GM18907 (cell line): ENCODE results near the gene C1orf87.

ENCODE experiments used
- ATAC-seq: cut with Tn5 transposase; IDR thresholded peaks from one replicate; pipeline ENCODE4 v1.9.1; 2021; ENCODE audit warnings: mild to moderate bottlenecking, moderate library complexity; ENCODE audit not compliant: unreplicated experiment

Gene C1orf87, protein sequence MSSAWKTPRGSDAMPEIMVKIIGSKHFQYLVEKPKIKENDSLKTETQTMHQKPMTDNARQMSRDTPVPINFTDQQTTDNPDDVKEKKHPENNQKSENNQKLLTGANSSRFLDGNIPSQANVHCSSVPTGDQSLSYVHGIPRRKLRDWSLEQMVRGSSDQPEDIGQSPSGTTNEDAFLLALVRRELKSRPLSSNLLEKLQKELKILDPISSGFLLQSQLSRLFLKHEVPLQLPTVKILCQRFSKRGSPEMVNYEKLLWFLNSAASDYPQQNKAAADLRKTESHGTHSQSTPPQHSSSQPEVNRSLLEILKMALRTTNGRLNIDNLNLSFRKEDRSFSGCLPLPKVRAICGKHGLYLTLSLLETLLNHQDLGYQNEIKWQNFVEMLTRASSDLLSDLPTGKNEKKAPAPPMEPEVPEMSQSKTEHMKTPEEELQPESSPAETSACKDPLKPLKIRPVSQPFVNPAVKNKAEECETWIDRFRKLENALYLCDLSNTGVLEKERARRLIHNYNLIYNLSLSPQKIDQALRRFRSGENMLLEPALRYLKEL

DNA sequence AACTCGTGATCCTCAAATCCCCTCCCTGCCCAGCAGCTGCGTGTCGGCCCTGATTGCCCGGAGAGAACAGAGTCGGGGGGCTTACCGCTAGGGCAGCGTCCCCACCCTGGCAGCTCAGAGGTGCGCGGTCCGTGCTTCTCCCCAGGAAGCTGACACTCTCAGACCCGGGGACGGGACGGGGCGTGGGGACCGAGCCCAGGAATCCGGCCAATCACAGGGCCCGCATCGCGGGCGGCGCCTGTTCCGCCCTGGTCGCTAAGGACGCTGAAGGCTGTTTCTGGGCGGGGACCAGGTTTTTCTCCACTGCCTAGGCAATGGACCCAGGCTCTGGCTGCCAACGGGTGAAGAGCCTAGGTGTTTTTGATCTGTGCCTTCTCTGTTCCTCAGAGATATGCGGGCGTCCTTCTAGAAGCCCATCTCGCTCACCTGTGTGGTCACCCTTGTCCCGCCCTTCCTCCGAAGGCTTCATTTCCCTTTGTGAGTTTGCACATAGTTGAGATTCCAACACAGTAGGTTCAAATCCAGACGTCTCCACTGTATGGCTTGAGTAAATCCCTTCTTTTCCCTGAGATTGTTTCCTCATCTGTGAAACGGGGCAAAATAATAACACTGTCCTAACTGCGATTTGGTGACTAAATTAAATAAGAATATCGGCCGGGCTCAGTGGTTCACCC is at the start of gene C1orf87:
Gene C1orf87 (minus strand): TSS at position 166 of the 674 bp plus-strand sequence. CDS start 1,127 bp downstream, outside the sequence.
- ATAC-seq, result no peak

DNA sequence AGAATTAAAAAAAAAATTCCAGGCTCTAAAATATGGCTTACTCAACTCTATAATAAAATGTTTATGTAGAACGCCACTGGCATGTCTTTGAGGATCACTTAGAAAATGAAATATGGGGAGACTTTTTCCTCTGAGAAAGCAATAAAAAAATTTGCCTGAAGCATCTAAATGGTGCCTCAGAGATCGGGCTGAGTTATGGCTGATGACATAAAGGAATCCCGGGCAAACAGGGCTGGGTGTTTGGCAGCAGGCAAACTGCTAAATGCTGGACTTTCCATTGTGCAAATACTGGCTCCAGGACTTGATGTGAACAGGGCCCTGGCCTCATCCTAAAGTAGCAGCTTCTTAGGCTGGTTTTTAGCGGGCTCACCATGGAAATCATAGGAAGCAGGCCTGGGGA is 44.5 kb upstream of the C1orf87 start:
- no peak for ATAC-seq

DNA sequence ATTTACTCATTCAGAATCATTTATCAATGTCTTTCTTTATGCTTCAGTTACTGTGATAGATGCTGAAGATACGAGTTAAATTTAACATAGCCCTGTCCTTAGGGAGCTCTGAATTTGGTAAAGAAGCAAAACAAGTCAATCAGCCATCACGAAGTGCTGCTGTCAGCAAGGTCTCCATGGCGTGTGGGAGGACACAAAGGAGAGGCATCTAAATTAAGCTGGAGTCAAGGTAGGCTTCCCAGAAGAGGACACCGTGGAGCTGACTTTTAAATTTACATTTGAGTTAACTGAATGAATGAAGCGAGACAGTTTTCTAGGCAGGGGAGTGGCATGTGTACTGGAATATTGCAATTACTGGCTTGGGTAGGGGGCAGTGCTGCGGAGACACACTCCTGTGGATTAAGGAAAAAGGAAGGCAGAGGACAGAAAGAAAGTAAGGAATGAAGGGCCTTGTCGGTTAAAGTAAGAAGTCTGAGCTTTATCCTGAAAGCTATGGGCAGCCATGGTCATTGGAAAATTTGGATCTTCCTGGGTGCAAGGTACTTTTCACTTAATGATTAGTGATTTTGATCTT is 41.3 kb upstream of the C1orf87 start:
- no peak for ATAC-seq

DNA sequence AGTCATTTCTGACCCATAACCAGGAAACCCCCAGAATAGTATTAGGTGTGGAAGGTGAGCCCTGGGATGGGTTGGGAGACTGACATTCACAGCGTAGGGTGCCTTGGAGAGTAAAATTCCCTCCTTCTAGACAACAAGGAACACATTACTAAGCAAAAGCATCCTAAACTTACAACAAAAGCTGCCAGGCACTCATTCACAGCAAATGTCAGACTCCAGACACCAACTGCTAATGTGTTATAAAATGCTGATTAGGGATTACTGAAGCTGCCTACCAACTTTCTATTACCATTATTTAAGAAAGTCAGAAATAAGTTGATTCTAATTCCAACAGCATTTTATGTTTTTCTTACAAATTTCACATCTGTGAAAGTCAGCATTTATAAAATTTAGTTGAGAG is 40.0 kb upstream of the C1orf87 start:
- ATAC-seq, result no peak

DNA sequence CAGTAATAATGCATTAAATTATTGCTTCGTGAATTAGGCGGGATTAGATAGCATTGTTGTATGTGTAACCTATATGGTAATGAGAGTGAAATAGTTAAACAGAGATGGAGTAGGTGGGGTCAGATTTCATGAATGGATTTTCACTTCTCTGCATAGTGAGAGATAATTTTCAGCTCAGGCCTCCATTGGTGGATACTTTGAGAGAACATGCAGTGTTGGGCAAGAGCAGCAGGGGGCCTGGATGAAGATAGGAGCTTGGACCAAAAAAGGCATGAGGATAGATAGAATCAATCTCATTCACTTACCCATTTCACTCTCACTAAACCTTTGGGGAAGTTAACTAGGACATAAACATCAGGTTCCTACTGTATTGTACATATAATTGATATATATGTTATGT is 39.5 kb upstream of the C1orf87 start:
- ATAC-seq, result no peak

DNA sequence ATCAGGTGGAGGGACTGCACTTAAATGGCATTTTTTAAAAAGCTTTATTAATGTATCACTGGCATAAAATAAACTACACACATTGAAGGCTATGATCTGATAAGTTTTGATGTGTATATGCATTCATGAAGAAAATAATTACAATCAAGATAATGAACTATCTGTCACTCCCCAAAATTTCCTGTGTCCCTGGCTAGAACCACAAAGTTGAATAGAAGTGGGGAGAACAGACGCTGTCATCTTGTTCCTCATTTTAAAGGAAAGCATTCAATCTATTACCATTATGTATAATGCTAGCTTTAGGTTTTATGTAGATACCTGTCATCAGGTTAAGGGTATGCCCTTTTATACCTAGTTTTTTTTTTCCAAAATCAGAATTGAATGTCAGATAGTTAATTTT is 38.1 kb upstream of the C1orf87 start:
- no peak for ATAC-seq

DNA sequence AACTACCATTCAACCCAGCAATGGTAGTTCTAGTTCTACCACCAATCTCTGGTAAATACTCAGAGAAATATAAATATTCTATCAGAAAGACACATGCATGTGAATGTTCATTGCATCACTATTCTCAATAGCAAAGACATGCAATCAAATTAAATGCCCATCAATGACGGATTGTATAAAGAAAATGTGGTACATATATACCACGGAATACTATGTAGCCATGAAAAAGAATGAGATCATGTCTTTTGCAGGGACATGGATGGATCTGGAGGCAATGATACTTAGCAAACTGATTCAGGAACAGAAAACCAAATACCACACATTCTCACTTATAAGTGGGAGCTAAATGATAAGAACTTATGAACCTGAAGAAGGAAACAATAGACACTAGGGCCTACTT is 37.5 kb upstream of the C1orf87 start:
- no peak for ATAC-seq

DNA sequence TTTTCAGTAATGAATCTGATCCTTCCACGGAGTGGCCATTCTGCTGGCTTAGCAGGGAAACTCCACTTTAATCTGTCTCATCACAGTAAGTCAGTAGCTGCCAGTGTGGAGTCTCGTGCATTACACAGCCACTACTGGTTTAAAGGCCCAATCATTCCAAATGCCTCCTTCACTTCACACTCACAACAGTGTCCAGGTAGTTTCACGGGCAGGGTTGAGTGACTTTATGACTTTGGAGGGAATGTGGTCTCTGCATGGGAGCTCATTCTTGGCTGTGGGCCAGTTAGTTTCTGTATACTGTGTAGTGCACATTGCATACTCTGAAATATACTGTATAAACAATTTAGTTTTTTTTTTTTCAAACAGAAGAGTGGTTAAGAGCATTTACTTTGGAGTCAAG is 34.6 kb upstream of the C1orf87 start:
- no peak for ATAC-seq

DNA sequence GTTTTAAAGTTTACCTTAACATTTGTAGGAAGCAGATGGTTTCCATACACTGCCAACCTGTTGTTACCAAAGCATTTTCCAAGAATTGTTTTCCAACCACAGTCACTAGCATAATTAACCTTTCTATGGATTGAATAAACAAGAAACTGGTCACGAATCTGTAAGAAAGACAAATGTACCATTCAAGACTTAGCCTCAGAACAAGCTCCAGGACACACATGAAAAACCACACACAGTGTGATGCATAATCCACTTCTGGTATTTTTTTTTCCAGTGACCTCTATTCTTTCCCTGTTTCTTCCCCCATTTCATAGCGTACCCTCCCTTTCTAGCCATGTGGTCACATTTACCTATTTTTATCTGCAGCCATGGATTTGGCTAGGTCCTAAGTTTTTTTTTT is 29.6 kb upstream of the C1orf87 start:
- ATAC-seq, result no peak

DNA sequence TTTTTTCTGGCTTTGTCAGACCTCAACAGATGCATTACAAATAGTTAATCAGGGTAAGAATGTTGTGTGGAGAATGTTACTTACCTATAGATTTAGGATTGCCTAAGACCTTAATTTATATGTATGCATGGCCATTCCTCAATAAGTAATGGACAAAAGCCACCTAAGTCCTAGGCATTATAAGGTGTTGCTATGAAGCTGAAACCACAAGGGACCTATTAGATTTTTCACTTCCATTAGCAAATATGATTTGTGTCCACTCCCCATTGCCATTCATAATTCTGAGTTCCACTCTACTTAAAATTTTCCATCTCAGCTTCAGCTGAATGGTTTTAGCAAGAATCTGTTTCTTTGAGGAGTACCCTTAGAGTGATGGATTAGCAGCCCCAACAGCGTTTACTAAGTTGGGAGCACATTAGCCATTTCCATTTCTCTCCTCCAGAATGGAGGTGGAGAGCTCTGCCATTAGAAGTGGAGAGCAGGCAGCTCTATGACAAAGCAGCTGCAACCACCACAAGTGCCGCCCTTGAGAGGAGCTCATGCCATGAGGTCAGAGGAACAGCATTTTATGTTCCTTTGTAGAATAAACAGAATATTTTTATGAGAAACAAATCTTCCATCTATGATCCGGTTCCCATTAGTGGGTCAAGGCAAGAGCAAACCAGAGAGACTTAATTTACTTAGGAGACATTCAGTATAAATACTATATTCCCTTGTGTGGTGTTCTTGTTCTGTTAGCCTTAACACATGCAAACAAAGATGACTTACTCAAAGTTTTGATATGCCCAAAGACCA is 28.9 kb upstream of the C1orf87 start:
- no peak for ATAC-seq

DNA sequence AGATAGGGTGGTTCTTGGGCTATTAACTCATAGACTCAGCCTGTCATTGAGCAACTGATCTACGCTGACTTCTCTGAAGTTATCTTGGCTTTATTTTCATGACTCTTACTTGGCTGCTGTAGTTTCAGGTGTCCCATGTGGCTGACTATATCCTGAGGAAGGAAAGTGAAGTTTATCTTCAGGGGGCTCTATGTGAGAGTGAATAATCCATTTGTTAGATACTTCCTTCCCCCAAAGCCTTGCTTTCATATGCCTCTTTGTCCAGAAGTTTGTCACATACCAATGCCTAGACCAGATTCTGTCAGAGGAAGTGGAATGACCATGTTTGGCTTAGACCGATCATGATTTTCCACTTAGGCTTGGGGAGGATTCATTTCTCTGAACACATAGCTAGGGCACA is 27.9 kb upstream of the C1orf87 start:
- no peak for ATAC-seq

DNA sequence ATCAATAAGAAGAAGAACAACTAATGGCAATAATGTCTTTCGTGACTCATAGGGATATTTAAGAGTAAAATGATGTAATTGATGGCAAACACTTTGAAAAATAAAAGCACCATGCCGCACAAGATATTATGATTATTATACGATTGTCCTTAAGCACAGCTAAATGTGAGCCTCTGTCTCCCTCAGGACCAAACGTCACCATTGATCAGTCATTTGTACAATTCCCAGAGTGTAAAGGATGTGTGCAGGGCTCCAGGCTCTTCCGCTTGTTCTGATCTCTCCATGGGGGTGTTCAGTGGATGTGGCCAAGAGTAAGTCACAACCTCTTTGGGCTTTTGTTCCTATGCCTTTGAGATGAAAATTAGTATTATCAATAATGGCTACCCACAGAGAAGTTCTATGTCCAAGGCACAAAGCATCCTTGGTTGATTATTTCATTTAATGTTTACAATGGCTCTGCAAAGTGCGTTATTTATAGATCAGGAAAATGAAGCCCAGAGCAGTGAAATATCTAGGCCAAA is 17.7 kb upstream of the C1orf87 start:
- no peak for ATAC-seq

DNA sequence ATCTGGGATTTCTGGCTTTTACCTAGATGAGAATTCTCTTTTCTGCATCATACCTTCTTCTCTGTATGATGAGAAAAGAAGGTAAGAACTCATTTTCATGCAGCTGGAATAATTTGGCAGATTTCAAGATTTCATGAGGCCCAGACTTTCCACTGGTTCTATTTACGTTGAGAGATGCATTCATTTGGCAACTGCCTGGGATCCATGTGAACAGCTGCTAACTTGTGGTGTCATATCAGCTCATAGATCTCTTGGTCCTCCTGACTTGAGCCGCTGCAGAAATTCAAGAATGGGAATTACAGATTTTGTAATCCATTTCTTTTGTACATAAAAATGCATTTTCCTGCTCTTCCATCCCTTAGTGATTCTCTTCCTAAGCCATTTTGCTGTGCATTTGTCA is 17.1 kb upstream of the C1orf87 start:
- ATAC-seq, result no peak

DNA sequence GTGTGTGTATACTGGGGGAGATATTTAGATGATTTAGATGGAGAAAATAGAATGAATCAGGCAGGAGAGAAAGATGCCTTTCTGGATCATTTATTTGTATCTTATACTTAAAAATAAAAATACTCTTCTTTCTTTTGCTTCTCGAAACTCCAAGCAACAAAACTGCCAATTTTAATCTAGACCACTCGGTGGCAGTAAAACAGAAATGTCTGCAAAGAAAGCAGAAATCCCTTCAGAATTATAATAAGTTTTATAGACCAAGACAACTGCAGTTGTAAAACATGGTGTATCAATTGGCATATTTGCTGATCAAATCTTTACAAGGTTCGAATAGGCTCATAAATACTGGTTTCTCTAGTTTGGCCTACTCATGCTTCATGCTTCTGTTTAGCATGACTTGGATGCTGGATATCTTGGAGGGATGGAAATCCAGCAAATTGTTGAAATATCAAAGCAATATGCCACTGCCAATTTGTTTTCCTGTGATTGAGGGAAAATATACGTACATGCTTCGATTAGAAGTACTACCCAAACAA is 15.1 kb upstream of the C1orf87 start:
- no peak for ATAC-seq

DNA sequence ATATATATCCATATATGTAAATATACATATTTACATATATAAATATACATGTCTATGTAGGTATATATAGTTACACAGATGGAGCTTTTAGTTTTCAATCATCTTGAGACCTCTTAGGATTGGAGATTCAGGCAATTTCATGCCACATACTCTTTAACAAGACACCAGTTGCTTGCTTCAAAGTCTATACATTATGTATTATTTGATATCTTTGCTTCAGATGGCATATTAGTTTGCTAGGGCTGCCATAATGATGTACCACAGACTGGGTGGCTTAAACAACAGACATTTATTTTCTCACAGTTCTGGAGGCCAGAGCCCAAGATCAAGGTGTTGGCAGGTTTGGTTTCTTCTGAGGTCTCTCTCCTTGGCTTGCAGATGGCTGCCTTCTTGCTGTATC is 14.1 kb upstream of the C1orf87 start:
- no peak for ATAC-seq

DNA sequence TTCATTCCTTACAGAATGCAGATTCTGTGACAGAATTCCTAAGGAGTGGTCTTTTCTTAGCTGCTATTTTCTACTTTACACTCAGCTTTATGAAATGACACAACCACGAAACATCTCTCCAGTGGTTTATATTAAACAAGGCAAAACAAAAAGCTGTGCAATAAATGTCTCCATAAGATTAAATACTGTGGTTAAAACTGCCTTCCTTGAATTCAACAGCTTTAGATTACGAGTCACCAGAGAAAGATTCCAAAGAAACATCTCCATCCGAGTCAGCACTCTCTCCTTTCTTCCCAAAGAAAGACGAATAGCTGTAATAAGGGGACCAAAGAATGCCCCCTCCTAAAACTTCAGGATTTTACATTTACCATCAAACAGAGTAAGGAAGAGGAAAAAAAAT is 4.6 kb upstream of the C1orf87 start:
- ATAC-seq, result no peak

DNA sequence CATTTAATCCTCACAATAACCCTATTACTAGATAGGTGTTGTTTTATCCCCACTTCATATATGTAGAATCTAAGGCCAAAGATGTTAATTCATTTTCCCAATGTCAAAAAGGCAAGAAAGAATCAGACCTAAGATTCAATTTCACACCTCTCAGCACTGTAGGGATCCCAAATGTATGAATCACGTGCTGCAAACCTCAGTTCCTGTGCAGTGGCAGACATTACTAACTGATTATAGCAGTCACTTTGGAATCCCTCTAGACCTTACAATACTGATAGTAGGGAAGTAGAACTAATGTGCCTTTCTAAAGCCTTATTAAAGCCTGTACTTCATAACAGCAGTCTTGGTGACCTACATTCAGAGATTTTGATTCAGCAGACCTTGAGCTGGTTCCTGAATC is 2.3 kb downstream of the C1orf87 start:
- no peak for ATAC-seq

DNA sequence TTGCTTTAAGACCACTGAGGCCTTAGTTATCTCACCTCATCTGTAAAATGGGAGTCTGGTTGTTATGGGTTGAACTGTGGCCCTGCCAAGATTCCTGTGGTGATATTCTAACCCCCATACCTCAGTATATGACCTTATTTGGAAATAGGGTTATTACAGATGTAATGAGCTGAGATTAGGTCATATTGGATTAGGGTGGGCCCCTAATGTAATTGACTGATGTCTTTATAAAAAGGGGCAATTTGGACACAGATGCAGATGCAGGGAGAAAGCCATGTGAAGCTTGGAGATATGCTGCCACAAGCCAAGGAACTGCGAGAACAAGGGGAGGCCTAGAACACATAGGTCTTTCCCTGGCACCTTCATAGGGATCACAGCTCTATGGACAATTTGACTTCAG is 3.9 kb downstream of the C1orf87 start:
- ATAC-seq, result no peak

DNA sequence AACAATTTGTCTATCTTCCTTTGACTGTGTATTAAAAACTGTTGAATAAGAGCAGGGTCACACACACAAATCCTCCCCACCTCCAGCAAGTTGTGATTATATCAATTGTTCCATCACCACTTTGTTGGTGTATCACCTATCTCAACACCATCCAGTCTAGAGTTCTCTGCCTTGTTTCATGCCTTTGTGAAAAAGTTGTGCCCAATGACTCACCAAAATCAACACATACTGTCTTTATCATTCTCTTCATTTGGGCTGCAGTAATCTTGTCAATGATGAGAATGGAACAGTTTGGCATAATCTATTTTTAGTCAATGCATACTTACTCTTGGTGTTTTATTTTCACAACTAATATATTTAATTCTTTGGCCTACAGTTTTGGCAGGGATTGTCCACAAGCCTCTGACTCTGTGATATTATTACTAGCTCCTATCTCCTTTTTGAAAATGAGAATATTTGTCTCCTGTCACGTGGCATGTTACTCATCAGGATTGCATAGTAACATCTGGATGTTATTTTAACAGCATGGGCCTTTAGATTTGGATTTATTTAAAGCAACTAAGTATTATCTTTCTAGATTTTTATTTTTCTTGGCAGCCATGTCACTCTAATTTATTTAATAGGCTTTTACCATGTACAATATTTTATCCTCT is 5.1 kb downstream of the C1orf87 start:
- ATAC-seq, result no peak

DNA sequence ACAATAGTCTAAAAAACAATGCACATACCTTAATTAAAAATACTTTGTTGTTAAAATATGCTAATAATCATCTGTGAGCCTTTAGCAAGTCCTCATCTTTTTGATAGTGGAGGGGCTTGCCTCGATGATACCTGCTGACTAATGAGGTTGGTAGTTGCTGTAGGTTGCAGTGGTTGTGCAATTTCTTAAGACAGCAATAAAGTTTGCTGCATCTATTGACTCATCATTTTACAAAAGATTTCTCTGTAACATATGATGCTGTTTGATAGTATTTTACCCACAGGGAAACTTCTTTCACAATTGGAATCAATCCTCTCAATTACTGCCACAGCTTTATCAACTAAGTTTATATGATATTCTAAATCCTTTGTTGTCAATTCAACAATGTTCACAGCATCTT is 7.6 kb downstream of the C1orf87 start:
- ATAC-seq, result no peak
